GM19463 (cell line): ENCODE measurements around the gene PRKCE.

Source experiments
- ATAC-seq: cut with Tn5 transposase; IDR thresholded peaks from one replicate; pipeline ENCODE4 v1.9.1; 2021; ENCODE audit warnings: mild to moderate bottlenecking, moderate library complexity; ENCODE audit not compliant: unreplicated experiment

PRKCE gene

GRCh38 chr2:46123013-46123412, 471.5 kb downstream of the PRKCE start:
- no peak for ATAC-seq

- ATAC-seq = no peak
These were observed 474.3 kb downstream of the PRKCE start for GRCh38 chr2:46125798-46126197.

GRCh38 chr2:46126571-46126970, 475.1 kb downstream of the PRKCE start:
- no peak for ATAC-seq

- ATAC-seq = no peak
These were observed 475.7 kb downstream of the PRKCE start for GRCh38 chr2:46127176-46127575.

GRCh38 chr2:46130511-46130910, 479.0 kb downstream of the PRKCE start:
- ATAC-seq = no peak

GRCh38 chr2:46132996-46133395, 481.5 kb downstream of the PRKCE start:
- no peak for ATAC-seq

- ATAC-seq = no peak
These were observed 483.2 kb downstream of the PRKCE start for GRCh38 chr2:46134531-46135227.

GRCh38 chr2:46135228-46135855, 483.9 kb downstream of the PRKCE start:
- ATAC-seq = no peak

GRCh38 chr2:46135958-46136357, 484.5 kb downstream of the PRKCE start:
- ATAC-seq = no peak

GRCh38 chr2:46136481-46136880, 485.0 kb downstream of the PRKCE start:
- ATAC-seq = no peak

- no peak for ATAC-seq
These were observed 485.5 kb downstream of the PRKCE start for GRCh38 chr2:46136953-46137352.

- no peak for ATAC-seq
These were observed 491.3 kb downstream of the PRKCE start for GRCh38 chr2:46142546-46143428.

GRCh38 chr2:46143429-46144132, 492.1 kb downstream of the PRKCE start:
- ATAC-seq = no peak

GRCh38 chr2:46144133-46144800, 492.8 kb downstream of the PRKCE start:
- ATAC-seq = no peak

GRCh38 chr2:46145017-46145416, 493.5 kb downstream of the PRKCE start:
- ATAC-seq = no peak

GRCh38 chr2:46145840-46146239, 494.4 kb downstream of the PRKCE start:
- ATAC-seq = no peak

- ATAC-seq = peak; percentile 51
These were observed 495.5 kb downstream of the PRKCE start for GRCh38 chr2:46146866-46147502.

- no peak for ATAC-seq
These were observed 496.3 kb downstream of the PRKCE start for GRCh38 chr2:46147626-46148368.

GRCh38 chr2:46148369-46148736, 496.9 kb downstream of the PRKCE start:
- no peak for ATAC-seq
